Fibroblast of peridontal ligament (primary cell): ENCODE data around the gene SERPINA12.
A peak's percentile ranks its signal among the peaks of the same experiment; 100 is the strongest.

Experiments
- DNase-seq: peaks from one replicate; pipeline ENCODE4 v3.0.0-alpha.2; 2010; ENCODE audit errors: extremely low read depth

The SERPINA12 gene, protein sequence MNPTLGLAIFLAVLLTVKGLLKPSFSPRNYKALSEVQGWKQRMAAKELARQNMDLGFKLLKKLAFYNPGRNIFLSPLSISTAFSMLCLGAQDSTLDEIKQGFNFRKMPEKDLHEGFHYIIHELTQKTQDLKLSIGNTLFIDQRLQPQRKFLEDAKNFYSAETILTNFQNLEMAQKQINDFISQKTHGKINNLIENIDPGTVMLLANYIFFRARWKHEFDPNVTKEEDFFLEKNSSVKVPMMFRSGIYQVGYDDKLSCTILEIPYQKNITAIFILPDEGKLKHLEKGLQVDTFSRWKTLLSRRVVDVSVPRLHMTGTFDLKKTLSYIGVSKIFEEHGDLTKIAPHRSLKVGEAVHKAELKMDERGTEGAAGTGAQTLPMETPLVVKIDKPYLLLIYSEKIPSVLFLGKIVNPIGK

DNA sequence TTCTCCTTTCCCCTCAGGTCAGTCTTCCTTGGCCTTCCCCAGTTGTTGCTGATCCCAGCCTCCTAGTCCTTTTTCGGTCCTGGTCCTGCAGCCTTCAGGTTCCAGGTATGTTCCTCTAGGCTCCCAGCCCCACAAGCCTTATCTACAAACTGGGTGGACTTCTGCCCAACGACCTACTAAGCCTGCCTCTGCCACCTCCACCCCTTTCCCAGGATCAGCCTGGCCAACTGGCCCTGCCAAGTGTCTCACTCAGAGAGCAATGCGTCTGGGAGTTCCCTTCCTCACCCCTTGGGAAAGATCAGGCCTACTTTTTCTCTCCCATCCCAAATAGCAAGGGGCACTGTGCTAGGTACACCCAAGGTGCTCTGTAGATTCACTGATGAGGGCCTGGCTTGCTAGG lies at the start of gene SERPINA12:
TSS of gene SERPINA12 (minus strand) at position 114 of the 400 bp plus-strand sequence. CDS start 11,072 bp downstream, outside the sequence.
- no peak for DNase-seq

DNA sequence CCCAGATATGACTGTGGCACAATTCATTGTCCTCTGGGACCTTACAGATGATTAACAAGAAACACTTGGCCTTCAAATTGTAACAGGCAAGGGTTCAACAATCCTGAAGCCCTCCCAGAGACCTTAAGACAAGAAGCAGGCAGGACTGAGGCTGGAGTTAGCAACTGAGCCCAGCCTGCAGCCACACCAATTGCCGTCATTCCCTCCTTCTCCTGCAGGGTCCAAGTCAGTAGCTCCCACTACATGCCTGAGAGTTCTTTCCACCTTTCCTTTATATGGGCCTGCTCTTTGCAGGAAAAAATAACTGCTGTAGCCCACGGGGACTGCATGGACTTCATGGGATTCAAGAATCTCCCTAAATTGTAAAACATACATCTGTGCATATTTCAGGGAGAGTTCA lies 49.6 kb upstream of the SERPINA12 start:
- DNase-seq: no peak

DNA sequence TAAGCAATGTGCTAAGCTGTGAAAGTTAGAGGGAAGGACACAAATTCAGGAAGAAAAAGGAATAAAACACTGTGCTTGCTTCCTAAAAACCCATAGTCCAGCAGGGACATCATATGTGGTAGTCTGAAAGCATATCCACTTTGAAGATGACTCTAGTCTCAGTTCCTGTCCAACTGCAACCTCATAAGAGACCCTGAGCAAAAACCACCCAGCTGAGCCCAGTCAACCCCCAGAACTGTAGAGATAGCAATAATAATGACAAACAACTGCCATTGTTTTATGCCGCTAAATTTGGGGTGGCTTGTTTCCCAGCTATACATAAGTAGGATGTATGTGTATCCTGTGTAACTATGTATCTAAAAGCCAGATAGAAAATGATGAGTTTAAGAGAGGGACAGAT lies 48.1 kb upstream of the SERPINA12 start:
- no peak for DNase-seq

DNA sequence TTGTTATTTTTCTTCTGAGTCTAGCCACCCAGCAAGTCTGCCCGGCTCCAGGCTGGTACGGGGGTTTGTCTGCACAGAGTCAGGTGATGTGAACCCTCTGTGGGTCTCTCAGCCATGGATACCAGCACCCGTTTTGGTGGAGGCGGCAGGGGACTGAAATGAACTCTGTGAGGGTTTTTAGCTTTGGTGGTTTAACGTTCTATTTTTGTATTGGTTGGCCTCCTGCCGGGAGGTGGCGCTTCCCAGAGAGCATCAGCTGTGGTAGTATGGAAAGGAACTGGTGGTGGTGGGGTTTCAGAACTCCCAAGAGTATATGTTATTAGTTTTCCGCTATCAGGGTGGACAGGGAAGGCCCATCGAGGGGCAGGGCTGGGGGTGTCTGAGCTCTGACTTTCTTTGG lies 46.7 kb upstream of the SERPINA12 start:
- DNase-seq: no peak

DNA sequence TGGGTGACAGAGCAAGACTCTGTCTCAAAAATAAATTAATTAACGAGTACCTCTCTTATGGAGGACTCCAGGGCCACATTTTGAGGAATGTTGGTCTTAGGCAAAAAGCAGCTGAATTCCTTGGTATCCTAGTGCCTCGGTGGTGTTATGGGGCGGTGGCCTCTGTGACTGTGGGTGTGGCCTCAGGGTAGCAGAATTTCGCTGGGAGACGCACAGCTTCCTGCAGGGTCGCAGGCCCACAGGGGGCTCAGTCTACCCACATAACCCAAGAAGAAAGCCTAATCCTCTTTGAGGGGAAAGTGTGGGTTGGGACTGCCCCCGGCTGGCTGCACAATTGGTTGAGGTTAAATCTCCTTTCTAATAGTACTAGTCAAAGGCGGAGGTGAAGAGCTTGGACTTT lies 40.8 kb upstream of the SERPINA12 start:
- no peak for DNase-seq

DNA sequence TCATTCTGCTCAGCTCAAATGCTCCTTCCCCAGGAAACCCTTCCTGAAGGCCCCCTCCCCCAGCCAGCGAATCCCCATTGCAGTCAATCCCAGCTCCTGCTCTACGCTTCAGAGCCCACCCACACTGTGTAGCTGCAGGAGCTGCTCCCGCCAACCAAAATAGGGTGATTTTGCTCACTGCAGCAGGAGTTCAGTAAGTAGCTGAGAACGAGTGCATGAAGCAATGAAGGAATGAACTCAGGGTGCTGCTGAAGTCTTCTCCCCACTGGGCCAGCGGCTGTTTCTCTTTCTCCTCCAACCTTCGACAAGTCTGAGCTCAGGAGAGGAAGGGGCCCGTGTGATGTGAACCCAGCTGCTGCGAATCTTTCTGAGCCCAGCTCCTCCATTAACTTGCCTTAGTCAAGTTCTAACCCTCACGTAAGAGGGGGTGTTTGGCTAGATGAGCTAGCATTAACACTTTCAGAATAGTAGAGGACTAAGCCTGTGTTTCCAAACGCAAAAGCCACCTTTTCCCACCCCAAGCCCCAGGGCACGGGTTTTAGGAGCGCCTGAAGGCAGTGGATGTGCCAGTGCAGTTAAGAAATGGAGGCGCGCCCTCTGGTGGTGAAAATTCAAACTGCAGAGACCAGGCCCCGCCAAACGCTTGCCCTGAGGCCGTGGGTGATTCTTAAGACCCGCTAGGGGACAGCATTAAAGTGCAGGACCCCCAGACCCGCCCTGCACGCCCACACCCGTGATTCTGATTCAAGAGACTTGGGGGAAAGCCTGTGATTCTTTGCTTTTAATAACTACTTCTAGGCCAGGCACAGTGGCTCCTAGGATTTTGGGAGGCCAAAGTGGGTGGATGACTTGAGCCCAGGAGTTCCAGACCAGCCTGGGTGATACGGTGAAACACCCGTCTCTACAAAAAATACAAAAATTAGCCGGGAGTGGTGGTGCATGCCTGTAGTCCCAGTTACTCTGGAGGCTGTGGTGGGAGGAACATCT lies 40.0 kb upstream of the SERPINA12 start:
- DNase-seq: peak; percentile 48

DNA sequence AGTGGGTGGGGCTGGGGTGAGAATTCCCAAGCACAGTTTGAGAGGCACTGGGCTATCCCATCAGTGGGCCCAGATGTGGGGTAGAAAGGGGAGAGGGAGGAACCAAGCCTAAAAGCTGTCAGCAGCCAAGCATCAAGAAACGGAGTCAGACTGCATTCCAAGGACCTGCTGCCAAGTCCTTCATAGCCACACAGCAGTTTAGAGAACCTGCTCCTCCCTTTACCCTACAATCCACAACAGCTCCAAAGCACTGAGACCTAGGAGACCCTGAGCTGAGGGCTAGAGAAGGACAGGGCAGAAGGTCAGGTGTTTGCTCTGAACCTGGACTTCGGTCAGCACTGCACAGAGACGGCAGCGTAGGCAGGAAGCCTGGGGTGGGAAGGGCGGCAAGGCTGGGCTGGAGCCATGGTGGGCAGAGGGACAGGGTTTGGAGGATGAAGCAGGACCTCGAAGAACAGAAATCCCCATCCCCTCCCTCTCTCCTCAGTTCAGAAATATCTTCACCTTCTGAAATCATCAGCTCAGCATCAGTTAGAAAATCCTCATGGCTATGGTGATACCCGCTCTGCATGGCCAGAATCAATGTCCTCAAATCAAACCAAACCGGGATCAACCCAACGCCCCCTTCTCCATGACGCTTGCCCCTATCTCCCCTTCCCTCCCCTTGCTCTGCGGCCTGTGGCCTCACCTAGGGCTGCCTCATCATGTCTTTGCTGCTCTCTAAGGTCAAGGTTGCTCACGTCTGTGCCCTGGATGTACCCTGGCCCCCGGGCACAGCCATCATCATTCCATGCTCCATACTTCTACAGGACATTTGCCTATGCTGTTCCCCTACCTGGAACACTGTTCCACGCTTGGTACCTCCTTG lies 39.1 kb upstream of the SERPINA12 start:
- DNase-seq: no peak

DNA sequence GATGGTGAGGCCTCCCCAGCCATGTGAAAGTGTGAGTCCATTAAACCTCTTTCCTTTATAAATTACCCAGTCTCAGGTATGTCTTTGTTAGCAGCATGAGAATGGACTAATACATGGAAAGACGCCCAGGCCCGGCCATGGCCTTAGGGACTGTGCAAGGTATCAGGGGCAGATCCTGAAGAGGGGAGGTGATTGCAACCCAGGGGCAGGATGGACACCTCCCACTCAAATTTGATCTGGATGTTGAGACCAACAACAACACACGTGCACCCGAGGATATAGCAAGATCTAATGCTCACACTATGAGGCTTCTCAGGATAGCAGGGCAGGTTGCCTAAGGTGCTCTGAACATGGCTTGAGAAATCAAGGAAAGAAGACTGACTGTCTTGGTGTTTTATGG lies 38.5 kb upstream of the SERPINA12 start:
- DNase-seq: no peak

DNA sequence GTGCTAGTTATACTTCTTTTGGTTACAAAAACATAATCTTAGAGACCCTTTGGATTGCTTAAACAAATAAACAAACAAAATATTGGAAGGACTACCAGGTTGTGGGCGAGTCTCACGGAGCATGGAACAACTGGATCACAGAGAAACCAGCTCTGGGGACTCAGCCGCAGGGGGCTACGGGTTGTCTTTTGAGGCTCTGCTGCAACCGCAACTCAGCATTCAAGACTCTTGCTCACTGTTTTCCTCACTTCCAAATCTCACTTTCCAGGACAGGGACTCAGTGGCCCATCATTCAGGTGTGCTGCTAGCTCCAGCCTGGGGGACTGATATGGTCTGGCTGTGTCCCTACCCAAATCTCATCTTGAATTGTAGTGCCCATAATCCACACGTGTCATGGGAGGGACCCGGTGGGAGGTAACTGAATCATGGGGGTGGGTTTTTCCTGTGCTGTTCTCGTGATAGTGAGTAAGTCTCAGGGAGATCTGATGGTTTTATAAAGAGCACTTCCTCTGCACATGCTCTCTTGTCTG lies 37.9 kb upstream of the SERPINA12 start:
- no peak for DNase-seq

DNA sequence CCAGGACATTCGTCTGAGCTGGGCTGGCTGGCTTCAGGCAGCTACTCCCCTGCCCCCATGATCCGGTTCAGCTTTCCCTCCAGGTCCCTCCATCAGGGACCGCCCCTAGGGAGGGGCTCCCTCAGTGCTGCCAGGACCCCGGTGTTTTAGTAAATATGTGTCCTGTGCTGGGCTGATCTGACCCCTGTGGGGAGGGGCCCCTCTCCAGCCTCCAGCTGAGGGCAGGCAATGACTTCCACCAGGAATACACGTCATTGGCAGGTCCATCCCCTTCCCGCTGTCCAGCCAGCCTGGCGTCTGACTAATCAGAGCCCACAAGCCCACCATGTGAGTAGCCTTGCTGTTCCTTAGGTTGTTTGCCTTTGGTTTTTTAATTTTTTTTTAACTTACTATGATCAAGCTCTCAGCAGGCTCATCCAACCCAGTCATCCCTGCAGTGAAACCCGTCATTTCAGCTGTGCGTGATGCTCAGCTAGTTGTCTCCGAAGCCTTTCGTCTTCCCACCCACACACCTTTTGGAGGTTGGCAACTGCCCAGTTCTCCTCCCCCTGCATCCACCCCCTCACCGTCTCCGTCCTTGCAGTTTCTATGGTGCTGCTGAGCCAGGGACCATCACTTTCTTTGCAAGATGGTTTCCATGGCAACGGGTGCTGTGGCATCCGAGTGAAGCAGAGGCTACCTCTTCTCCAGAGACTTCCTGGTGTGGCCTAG lies 36.0 kb upstream of the SERPINA12 start:
- no peak for DNase-seq

DNA sequence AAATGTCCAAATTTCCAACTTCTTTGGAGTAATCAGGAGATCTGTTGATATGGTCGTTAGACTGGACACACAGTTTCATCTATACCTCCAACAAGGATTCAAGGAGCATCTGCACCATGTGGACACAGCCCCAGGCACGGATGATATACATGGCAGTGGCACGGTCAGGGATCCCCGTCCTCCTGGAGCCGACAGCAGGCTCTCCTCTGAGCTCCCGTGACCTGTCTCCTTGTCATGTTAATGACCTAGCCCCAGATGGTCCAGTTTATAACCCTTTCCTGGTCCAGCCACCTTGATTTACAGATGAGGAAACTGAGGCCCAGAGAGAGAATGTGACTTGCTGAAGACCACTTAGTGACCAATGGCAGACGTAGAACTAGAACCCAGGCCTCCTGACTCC lies 35.5 kb upstream of the SERPINA12 start:
- DNase-seq: no peak

DNA sequence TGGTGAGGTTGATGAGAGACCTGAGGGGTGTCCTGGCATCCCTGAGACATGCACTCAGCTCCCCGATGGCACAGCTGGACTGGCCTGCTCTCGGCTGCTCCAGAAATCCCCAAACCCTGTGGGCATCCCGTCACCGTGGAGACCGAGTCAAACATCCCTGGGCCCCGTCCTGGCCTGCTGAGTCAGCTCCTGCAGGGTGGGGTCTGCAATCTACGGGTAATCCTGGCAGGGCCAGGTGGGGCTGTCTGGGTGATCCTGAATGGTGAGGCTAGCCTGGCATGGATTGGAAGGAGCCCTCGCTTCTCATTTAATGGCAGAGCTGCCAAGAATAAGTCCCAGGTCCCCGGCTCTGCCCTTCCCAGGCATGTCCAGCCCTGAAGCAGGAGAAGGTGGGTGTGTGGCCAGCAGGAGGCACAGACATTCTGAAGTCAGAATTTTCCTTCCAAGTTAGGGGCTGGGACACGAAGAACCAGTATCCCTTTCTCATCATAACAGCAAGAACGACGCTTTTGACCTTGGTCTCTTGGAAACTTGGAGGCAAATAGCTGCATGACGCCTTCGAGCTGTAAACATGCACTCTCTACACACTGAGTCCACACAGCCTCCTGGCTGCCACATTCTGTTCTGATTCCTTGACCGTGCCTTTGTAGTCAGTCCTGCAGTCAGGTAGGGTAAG lies 34.3 kb upstream of the SERPINA12 start:
- no peak for DNase-seq

DNA sequence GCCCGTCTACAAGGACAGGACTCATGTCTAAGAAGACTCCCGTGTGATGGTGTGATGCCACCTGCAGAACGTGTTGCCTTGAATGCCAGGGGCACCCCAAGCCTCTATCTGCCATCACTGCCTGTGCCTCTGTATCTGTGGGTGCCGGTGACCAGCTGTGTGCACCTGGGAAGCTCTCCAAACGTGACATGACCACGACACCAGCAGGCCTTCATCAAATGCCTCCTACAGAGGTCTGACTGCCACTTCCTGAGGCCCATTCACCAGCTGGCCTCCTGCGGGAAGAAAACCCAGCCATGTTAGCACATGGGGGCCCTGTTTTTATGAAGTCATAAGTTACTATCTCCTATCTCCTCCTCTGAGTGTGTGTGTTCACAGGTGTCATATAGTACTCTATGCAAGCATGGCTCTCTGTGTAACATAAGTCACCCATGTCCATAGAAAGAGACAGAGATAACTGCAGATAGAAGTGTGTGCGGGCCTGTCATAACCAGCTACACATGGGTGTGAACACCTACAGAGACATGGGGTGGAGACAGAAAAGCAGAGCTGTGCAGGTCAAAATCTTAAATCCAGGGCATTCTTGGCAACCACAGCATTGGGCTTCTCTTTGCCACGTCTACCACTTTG lies 33.7 kb upstream of the SERPINA12 start:
- no peak for DNase-seq

DNA sequence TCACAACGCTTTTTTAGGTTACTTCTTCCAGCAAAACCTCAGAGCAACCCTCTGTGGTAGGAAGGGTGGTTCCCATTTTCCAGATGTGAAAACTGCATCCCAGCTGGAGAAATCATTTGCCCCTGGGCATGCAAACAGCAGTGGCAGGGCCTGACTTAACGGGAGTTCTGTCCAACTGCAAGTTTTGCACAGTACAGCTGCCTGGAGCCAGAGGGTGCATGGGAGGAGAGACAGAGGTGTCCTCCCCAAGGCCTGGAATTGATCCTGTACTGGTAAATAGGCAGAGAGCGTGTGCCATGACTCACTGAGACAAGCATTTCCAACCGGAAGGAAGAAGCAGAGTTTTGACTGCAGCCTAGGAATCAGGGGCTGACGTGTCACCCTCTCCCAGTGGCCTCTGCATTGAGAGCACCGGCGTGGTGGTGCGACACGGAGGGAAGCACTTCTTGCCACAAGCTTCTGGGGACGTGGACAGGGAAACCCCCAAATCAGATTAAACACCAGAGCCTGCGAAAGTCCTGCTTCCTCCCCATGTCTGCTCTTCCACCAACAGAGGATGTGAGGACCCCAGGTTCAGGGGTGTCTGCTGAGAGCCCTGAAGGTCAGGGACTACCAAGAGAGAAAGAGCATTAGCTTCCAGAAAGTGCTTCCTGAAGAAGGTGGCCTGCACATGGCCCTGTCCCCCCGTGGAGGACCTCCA lies 33.0 kb upstream of the SERPINA12 start:
- DNase-seq: peak; percentile 6

DNA sequence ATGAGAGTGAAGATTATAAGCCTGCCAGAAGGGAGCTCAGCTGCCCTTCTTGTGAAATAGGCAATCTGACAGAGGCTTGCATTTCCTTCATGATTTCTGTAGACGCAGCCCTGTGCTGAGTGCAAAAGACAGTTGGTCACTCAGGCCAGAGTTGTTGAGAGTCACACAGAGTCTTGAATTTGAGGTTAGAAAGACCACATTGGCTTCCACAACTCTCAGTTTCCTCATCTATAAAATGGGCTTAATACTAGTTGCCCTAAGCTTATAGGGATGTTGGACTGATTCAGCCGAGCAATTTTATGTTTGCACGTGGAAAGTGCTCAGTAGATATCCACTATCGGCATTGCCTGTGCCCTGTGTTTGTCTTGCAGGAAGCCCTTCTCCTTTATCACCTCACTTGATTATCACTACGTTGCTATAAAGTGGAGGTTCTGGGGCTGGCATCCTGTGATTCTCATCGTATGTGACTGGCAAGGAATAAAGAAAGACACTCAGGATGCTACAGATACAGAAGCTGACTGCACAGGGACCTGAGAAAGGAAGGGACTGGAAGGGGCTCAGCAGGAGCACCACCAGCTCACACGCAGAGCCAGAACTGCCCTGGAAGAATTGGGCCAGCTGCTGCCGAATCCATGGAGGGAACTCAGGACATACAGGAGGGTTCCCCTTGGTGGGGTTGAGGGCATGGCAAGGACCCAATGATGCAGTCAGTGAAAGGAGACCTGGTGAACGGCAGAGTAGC lies 32.1 kb upstream of the SERPINA12 start:
- DNase-seq: no peak

DNA sequence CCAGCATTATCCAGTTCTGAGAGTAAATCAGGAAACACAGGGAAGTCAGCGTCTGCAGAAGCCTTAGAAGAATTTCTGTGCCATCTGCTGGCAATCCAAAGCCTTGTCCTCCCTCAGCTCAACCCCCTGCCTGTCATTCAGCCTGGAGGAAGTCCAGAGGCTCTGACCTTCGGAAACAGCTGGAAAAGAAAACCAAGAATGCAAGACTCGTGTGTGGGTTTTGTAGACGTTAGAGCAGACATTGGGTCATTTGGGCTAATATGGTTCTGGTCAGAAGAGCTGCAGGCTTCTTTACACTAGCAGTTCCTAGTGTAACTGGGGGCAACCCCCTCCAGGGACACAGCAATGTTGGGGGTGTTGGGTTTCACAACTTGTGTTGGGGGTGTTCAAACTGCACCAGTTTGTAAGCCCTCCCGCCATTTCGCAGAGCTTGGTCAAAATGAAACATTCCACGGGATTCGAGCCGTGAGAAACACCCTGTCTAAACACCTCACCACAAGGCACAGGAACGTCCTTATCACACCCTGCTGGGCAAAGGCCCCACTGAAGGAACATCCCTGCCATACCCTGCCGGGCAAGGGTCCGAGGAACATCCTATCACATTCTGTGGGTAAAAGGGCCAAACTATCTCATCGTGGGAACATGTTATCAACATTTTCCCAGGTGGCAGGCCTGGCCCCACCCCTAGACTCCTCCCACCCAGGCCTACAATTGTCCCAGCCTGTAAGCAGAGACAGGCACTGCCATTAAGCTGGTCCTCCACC lies 30.9 kb upstream of the SERPINA12 start:
- peak; percentile 31 for DNase-seq

DNA sequence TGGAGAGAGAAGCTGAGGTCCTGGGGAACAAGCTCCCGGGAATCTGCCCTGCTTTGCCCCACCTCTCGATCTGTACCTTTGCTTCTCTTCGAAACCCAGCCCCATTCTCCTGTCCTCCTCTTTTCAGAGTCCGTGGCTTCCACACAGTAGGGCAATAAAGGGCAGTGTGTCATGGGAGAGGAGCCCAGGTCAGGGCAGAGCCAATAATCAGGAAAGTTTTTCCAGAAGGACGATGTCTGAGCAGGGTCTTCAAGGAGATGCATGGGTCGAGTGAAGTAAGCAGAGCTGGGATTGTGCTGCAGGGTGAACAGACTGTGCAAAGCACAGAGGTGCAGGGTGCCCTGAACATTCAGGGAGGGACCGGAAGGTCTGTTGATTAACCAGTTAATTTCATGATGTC lies 29.9 kb upstream of the SERPINA12 start:
- DNase-seq: no peak
